Astrocyte of the spinal cord (primary cell): ENCODE measurements around the gene HLA-DMB.

ENCODE experiments used
- DNase-seq: peaks from one replicate; pipeline ENCODE4 v3.0.0; 2011; ENCODE audit warnings: low read depth, low spot score
- H3K4me3 ChIP-seq: 2 replicates; pipeline ENCODE4 v1.5.1; 2011; ENCODE audit warnings: low read depth, mild to moderate bottlenecking, low read length, moderate library complexity
- in situ Hi-C: cut with HindIII; loops from 2 replicates; pipeline ENCODE4 v1.10.0; 2017; ENCODE audit warnings: low sequenced_read_pairs
- TF ChIP-seq, protein P1 (sequence below): IDR thresholded peaks from 2 replicates; pipeline ENCODE4 v1.5.1; 2012; ENCODE audit warnings: low read depth, mild to moderate bottlenecking, low read length, inconsistent platforms

Gene HLA-DMB

DNA sequence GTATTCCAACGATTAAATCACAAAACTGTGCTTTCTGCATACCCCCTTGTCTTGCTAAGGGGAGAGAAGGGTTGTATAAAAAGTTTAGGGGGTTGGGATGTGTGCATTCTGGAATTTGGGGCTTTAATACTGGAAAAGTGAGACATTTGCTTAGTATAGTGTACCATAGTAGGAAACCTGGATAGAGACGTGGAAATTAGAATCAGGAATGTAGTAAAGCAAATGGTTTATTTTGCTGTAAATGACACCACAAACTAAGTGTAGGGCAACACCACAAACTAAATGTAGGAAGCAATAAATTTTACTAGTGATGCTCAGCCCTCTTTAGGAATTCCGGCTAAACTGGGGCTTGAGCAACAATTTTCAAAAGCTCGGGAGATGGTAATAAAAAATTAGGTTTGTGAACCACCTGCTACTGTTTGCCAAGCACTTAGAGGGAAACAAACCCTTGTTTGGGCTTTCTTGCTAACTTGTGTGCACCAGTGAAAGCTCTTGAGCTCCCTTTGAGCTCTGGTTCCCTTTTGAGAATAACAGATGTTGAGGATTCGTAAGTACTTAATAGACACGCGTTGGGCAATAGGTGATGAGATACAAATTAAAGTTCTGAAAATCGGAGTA is 41.4 kb upstream of the HLA-DMB start:
- H3K4me3 ChIP-seq = no peak overlapping the region
- TF ChIP-seq, protein P1, sequence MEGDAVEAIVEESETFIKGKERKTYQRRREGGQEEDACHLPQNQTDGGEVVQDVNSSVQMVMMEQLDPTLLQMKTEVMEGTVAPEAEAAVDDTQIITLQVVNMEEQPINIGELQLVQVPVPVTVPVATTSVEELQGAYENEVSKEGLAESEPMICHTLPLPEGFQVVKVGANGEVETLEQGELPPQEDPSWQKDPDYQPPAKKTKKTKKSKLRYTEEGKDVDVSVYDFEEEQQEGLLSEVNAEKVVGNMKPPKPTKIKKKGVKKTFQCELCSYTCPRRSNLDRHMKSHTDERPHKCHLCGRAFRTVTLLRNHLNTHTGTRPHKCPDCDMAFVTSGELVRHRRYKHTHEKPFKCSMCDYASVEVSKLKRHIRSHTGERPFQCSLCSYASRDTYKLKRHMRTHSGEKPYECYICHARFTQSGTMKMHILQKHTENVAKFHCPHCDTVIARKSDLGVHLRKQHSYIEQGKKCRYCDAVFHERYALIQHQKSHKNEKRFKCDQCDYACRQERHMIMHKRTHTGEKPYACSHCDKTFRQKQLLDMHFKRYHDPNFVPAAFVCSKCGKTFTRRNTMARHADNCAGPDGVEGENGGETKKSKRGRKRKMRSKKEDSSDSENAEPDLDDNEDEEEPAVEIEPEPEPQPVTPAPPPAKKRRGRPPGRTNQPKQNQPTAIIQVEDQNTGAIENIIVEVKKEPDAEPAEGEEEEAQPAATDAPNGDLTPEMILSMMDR = no peak
- in situ Hi-C loops = no loop called here
- no peak for DNase-seq

DNA sequence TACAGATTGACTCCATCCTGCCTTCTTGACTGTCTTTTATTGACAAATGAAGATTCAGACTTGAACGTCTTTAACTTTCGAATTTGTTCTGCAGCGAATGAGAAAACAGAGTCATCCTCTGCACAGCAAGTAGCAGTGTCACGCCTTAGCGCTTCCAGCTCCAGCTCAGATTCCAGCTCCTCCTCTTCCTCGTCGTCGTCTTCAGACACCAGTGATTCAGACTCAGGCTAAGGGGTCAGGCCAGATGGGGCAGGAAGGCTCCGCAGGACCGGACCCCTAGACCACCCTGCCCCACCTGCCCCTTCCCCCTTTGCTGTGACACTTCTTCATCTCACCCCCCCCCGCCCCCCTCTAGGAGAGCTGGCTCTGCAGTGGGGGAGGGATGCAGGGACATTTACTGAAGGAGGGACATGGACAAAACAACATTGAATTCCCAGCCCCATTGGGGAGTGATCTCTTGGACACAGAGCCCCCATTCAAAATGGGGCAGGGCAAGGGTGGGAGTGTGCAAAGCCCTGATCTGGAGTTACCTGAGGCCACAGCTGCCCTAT is 39.7 kb upstream of the HLA-DMB start:
- in situ Hi-C loops = no loop called here
- no peak overlapping the region for H3K4me3 ChIP-seq

DNA sequence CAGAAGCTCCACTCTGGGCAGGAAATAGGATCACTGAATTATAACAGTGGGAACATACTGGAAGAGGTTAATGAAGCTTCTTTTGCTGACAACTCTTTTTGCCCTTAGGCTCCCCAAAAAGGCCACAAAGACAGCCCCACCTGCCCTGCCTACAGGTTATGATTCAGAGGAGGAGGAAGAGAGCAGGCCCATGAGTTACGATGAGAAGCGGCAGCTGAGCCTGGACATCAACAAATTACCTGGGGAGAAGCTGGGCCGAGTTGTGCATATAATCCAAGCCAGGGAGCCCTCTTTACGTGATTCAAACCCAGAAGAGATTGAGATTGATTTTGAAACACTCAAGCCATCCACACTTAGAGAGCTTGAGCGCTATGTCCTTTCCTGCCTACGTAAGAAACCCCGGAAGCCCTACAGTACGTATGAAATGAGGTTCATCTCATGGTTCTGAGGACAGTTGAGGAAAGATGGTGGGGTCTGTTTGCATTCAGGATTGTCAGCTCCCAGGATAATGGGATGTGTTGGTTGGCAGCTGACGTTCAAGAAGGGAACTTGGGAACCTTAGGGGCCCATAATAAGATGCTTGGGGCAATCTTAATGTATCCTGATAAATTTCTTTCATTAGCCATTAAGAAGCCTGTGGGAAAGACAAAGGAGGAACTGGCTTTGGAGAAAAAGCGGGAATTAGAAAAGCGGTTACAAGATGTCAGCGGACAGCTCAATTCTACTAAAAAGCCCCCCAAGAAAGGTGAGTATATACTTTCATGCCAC is 39.1 kb upstream of the HLA-DMB start:
- no peak for DNase-seq
- TF ChIP-seq, protein P1 = no peak
- H3K4me3 ChIP-seq = no peak overlapping the region
- in situ Hi-C loops = loop anchor here (10.0 kb wide), 1 partner anchor 135 kb away; the partner anchor contains the start of gene PSMB8

More for the DNA sequence above, 39.7 kb upstream of the HLA-DMB start:
- TF ChIP-seq, protein P1 = no peak
- no peak for DNase-seq

DNA sequence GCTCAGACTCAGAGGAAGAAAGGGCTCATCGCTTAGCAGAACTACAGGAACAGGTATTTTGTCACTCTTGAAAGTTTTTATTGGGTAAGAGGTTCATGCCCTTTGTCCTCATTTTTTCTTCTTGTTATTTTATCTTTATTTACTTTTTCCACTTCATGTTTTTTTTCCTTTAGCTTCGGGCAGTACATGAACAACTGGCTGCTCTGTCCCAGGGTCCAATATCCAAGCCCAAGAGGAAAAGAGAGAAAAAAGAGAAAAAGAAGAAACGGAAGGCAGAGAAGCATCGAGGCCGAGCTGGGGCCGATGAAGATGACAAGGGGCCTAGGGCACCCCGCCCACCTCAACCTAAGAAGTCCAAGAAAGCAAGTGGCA is 37.1 kb upstream of the HLA-DMB start:
- H3K4me3 ChIP-seq = no peak overlapping the region
- TF ChIP-seq, protein P1 = no peak
- no peak for DNase-seq
- in situ Hi-C loops = loop anchor here (10.0 kb wide), 1 partner anchor 133 kb away; the partner anchor contains the start of gene PSMB8

DNA sequence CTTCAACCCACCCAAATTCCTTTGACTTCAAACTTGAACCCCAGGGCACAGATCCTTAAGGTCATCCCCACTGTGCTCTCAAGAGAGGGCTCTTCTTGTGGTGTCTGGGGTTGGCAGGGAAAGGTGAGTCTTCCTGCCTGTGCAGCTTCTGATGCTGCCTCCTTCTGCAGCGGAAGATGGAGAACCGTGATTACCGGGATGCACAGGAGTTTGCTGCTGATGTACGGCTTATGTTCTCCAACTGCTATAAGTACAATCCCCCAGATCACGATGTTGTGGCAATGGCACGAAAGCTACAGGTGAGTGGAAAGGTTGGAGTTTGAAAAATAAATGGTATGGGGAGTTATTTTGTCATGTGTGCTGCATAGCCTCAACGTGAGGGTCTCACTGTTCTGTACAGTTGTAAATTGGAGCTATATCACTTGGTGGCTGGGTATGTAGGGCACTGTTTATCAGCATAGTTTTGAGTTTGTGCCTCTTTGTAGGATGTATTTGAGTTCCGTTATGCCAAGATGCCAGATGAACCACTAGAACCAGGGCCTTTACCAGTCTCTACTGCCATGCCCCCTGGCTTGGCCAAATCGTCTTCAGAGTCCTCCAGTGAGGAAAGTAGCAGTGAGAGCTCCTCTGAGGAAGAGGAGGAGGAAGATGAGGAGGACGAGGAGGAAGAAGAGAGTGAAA is 36.6 kb upstream of the HLA-DMB start:
- TF ChIP-seq, protein P1 = no peak
- H3K4me3 ChIP-seq = no peak overlapping the region
- in situ Hi-C loops = loop anchor here (10.0 kb wide), 1 partner anchor 133 kb away; the partner anchor contains the start of gene PSMB8
- no peak for DNase-seq

DNA sequence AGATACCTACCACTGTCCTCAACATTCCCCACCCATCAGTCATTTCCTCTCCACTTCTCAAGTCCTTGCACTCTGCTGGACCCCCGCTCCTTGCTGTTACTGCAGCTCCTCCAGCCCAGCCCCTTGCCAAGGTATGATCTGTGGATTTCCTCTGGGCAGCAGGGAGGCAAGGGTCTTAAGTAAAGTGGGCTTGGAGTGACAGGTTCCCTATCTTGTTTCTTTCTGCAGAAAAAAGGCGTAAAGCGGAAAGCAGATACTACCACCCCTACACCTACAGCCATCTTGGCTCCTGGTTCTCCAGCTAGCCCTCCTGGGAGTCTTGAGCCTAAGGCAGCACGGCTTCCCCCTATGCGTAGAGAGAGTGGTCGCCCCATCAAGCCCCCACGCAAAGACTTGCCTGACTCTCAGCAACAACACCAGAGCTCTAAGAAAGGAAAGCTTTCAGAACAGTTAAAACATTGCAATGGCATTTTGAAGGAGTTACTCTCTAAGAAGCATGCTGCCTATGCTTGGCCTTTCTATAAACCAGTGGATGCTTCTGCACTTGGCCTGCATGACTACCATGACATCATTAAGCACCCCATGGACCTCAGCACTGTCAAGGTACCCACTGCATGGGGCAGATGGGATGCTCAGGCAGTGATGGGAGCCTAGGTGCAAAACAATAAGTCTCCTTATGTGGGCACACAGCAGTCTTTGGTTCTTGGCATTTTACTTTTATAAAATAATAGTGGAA is 35.7 kb upstream of the HLA-DMB start:
- H3K4me3 ChIP-seq = no peak overlapping the region
- DNase-seq = no peak
- TF ChIP-seq, protein P1 = no peak
- in situ Hi-C loops = loop anchor here (10.0 kb wide), 1 partner anchor 132 kb away; the partner anchor contains the start of gene PSMB8
